Hematopoietic multipotent progenitor cell (in vitro differentiated cells): ENCODE data around the gene PCDHB9. TPM values are rescaled to one million over a fixed set of nuclear protein-coding genes. Genes with fewer than 3 reads are reported as not detected.
"Not testable (repeated sequence)": the region's sequence is repeated elsewhere in the genome, so short reads cannot be mapped to it uniquely, and the experiment has no call there.

ENCODE experiments used
- DNase-seq, 3 donors: peaks; one replicate each; pipeline ENCODE4 v3.0.0-alpha.2; 2011 to 2015; ENCODE audit warnings: low read depth in 2 of 3, low spot score in 2 of 3
- total RNA-seq: library from RNA; depleted of rRNA; stranded (reverse); fragments of >200 nt; gene quantifications from one replicate; pipeline ENCODE4 v1.2.3, GENCODE V29; 2012

PCDHB9 gene
- total RNA-seq: not detected

DNA sequence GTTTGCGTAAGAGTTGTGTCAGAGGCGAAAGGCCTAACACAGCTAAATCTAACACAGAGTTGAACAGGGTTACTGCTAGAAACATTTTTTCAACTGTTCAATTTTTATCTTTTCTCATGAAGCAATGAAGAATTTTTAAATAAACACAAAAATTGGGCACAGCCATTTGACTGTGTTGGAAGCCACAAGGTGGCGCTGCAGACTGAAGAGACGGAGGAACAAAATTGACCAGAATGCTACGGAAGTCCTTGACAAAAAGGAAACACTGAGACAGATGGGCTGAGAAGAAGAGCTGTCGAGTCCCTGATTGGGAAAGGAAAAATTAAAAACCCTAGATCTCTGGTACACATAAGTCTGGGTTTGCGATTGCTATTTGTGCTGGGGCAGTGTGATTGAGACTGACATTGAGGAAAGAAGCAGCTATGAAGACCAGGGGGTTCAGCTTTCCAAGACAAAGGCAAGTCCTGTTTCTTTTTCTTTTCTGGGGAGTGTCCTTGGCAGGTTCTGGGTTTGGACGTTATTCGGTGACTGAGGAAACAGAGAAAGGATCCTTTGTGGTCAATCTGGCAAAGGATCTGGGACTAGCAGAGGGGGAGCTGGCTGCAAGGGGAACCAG is at the start of gene PCDHB9:
Gene PCDHB9 (plus strand): TSS at position 265 of the 616 bp plus-strand sequence. CDS start 158 bp downstream, at position 423.
- DNase-seq: peak in 1 of 3 donors; percentile 12

DNA sequence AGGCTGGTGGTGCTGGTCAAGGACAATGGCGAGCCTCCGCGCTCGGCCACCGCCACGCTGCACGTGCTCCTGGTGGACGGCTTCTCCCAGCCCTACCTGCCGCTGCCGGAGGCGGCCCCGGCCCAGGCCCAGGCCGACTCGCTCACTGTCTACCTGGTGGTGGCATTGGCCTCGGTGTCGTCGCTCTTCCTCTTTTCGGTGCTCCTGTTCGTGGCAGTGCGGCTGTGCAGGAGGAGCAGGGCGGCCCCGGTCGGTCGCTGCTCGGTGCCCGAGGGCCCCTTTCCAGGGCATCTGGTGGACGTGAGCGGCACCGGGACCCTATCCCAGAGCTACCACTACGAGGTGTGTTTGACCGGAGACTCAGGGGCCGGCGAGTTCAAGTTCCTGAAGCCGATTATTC is 49.6 kb upstream of the PCDHB9 start:
- DNase-seq: not testable (repeated sequence)

DNA sequence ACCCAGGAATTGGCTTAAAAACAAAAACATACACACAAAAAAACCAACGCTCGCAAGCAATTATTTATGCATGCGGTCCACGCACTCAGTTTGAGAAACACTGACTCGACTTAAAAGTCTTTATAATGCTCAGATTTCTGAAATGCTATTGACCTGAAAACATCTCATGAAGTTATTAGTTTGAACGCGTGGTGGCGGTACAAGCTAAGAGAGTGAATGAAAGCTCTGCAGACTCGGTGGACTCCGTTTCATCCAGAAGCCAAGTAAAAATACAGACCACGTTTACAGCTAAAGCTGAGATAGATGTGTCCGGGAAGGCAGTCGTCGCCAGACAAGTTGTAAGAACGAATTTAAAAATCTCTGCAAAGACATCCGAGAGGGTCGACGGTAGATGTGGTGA is 37.1 kb upstream of the PCDHB9 start, which contains the start of gene PCDHB6:
Gene PCDHB6 (plus strand): TSS at position 246 of the 400 bp plus-strand sequence. CDS start 201 bp downstream, outside the sequence.
- peak in 1 of 3 donors; percentile 1 for DNase-seq

DNA sequence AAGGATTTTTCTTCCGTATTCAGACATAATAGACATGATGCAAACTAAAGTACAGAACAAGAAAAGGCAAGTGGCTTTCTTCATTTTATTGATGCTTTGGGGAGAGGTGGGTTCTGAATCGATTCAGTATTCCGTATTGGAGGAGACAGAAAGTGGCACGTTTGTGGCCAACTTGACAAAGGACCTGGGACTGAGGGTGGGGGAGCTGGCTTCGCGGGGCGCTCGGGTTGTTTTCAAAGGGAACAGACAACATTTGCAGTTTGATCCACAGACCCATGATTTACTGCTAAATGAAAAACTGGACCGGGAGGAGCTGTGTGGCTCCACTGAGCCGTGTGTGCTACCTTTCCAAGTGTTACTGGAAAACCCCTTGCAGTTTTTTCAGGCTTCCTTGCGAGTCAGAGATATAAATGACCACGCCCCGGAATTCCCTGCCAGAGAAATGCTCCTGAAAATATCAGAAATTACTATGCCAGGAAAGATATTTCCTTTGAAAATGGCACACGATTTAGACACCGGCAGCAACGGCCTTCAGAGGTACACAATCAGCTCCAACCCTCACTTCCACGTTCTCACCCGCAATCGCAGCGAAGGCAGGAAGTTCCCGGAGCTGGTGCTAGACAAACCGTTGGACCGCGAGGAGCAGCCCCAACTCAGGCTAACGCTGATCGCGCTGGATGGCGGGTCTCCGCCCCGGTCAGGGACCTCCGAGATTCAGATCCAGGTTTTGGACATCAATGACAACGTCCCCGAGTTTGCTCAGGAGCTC is 36.6 kb upstream of the PCDHB9 start:
- DNase-seq: no peak

DNA sequence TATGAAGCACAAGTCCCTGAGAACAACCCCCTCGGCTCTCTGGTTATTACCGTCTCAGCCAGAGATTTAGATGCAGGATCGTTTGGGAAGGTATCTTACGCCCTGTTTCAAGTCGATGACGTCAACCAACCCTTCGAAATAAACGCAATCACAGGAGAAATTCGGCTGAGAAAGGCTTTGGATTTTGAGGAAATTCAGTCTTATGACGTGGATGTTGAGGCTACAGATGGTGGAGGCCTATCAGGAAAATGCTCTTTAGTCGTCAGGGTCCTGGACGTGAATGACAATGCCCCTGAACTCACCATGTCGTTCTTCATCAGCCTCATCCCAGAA is 36.0 kb upstream of the PCDHB9 start:
- no peak for DNase-seq

DNA sequence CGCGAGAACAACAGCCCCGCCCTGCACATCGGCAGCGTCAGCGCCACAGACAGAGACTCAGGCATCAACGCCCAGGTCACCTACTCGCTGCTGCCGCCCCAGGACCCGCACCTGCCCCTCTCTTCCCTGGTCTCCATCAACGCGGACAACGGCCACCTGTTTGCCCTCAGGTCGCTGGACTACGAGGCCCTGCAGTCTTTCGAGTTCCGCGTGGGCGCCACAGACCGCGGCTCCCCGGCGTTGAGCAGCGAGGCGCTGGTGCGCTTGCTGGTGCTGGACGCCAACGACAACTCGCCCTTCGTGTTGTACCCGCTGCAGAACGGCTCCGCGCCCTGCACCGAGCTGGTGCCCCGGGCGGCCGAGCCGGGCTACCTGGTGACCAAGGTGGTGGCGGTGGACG is 35.3 kb upstream of the PCDHB9 start:
- not testable (repeated sequence) for DNase-seq

DNA sequence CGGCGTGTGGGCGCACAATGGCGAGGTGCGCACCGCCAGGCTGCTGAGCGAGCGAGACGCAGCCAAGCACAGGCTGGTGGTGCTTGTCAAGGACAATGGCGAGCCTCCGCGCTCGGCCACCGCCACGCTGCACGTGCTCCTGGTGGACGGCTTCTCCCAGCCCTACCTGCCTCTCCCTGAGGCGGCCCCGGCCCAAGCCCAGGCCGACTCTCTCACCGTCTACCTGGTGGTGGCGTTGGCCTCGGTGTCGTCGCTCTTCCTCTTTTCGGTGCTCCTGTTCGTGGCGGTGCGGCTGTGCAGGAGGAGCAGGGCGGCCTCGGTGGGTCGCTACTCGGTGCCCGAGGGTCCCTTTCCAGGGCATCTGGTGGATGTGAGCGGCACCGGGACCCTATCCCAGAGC is 34.9 kb upstream of the PCDHB9 start:
- not testable (repeated sequence) for DNase-seq

DNA sequence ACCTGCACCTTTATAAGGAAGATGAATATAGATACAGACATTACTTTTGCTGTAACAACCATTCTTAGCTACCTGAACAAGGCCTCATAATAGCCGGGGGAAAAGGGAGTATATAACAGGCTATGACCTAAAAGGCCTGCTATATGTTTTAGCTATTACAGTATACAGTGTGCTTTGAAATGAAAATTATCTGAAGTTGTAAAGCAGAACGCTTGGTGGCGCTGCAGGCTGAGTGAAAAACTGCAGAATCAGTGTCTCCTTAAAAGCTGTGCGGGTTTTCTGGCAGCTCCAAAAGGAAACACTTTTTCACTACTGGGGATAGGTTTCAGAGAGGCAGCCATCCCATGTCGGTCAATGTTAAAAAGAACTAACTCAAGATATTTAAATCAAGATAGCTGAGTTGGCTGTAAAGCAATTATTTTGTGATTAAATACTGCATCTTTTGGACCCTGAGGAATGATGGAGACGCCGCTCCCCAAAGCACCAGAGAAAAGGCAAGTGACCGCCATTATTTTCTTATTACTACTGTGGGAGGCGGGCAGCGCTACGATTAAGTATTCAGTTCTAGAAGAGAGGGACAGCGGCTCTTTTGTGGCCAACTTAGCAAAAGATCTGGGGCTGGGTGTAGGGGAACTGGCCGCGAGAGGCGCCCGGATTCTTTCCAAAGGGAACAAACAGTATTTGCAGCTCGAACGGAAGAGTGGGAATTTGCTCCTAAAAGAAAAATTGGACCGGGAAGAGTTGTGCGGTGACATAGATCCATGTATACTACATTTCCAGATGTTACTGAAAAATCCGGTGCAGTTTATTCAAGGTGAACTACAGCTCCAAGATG is 31.2 kb upstream of the PCDHB9 start:
- DNase-seq: no peak

DNA sequence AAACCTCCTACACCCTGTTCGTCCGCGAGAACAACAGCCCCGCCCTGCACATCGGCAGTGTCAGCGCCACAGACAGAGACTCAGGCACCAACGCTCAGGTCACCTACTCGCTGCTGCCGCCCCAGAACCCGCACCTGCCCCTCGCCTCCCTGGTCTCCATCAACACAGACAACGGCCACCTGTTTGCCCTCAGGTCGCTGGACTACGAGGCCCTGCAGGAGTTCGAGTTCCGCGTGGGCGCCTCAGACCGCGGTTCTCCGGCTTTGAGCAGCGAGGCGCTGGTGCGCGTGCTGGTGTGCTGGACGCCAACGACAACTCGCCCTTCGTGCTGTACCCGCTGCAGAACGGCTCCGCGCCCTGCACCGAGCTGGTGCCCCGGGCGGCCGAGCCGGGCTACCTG is 29.6 kb upstream of the PCDHB9 start:
- not testable (repeated sequence) for DNase-seq

DNA sequence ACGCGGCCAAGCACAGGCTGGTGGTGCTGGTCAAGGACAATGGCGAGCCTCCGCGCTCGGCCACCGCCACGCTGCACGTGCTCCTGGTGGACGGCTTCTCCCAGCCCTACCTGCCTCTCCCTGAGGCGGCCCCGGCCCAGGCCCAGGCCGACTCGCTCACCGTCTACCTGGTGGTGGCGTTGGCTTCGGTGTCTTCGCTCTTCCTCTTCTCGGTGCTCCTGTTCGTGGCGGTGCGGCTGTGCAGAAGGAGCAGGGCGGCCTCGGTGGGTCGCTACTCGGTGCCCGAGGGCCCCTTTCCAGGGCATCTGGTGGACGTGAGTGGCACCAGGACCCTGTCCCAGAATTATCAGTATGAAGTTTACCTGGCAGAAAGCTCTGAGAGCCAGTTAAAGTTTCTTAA is 29.1 kb upstream of the PCDHB9 start:
- DNase-seq: not testable (repeated sequence)

DNA sequence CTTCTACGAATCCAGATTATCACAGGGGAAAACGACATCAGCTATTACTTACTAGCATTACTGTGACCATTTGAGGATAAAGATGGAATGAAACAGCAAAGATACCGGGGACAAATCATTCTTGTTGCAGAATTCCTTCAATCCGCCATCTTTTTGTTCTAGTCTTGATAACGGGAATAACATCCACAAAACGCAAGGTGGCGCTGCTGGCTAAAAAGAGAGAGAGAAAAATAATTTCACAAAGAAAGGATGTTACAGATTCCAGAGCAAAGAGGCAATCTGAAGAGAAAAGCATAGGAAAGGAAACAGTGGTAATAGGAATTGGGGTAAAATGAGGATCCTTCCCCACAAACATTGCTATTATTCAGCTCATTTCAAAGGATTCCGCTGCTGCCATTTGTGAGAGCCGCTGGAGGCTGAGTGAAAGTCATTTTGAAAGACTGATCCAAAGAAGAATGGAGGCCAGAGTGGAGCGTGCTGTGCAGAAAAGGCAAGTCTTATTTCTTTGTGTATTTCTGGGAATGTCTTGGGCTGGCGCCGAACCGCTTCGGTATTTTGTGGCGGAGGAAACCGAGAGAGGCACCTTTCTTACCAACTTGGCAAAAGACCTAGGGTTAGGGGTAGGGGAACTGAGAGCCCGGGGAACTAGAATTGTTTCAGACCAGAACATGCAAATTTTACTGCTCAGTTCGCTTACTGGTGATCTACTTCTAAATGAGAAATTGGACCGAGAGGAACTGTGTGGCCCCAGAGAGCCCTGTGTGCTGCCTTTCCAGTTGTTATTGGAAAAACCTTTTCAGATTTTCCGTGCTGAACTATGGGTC is 14.4 kb upstream of the PCDHB9 start, which contains the start of gene PCDHB7:
Gene PCDHB7 (plus strand): TSS at position 264 of the 824 bp plus-strand sequence. CDS start 192 bp downstream, at position 456.
- DNase-seq: peak in 1 of 3 donors; percentile 39

DNA sequence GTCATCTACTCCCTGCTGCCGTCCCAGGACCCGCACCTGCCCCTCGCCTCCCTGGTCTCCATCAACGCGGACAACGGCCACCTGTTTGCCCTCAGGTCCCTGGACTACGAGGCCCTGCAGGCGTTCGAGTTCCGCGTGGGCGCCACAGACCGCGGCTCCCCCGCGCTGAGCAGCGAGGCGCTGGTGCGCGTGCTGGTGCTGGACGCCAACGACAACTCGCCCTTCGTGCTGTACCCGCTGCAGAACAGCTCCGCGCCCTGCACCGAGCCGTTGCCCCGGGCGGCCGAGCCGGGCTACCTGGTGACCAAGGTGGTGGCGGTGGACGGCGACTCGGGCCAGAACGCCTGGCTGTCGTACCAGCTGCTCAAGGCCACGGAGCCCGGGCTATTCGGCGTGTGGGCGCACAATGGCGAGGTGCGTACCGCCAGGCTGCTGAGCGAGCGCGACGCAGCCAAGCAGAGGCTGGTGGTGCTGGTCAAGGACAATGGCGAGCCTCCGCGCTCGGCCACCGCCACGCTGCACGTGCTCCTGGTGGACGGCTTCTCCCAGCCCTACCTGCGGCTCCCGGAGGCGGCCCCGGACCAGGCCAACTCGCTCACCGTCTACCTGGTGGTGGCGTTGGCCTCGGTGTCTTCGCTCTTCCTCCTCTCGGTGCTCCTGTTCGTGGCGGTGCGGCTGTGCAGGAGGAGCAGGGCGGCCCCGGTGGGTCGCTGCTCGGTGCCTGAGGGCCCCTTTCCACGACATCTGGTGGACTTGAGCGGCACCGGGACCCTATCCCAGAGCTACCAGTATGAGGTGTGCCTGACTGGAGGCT is 12.5 kb upstream of the PCDHB9 start:
- DNase-seq: not testable (repeated sequence)

DNA sequence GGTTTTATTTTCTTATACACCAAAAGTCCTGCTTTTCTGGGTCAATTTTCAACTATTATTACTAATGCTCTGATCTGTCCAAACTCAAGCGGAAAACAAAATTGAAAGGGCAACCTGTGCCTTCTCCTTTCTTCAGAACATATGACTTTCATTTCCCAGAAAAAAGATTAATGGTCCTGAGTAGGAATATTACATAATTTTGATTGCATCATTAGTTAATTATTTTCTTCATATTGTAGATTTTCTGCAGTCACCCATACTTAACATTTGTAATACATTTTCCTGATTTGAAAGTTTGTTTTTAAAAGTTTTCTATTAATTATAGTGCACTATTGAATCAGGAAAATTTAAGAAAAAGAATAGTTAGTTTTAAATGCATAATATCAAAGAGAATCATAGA is 11.0 kb upstream of the PCDHB9 start:
- DNase-seq: no peak

DNA sequence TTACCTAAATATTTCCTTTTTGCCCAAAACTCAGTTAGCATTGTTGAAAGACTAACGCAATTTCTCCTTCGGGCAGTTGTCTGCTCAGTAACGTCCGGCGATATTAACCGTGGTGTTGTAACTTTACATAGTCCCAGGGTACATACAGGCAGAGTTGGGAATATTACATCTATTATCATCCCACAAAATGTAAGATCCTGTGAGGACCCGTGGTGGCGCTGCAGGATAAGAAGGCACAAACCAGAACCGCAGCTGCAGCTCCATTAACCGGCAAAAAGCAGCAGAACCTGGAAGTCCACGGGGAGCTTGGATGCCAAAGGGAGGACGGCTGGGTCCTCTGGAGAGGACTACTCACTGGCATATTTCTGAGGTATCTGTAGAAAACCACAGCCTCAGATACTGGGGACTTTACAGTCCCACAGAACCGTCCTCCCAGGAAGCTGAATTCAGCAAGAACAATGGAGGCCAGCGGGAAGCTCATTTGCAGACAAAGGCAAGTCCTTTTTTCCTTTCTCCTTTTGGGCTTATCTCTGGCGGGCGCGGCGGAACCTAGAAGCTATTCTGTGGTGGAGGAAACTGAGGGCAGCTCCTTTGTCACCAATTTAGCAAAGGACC is 9.3 kb upstream of the PCDHB9 start, which contains the start of gene PCDHB8:
Gene PCDHB8 (plus strand): TSS at position 214 of the 615 bp plus-strand sequence. CDS start 245 bp downstream, at position 459.
- not testable (repeated sequence) for DNase-seq

DNA sequence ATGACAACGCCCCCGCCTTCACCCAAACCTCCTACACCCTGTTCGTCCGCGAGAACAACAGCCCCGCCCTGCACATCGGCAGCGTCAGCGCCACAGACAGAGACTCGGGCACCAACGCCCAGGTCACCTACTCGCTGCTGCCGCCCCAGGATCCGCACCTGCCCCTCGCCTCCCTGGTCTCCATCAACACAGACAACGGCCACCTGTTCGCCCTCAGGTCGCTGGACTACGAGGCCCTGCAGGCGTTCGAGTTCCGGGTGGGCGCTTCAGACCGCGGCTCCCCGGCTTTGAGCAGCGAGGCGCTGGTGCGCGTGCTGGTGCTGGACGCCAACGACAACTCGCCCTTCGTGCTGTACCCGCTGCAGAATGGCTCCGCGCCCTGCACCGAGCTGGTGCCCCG is 7.6 kb upstream of the PCDHB9 start:
- DNase-seq: not testable (repeated sequence)

DNA sequence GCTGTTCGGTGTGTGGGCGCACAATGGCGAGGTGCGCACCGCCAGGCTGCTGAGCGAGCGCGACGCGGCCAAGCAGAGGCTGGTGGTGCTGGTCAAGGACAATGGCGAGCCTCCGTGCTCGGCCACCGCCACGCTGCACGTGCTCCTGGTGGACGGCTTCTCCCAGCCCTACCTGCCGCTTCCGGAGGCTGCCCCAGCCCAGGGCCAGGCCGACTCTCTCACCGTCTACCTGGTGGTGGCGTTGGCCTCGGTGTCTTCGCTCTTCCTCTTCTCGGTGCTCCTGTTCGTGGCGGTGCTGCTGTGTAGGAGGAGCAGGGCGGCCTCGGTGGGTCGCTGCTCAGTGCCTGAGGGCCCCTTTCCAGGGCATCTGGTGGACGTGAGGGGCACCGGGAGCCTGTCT is 7.1 kb upstream of the PCDHB9 start:
- not testable (repeated sequence) for DNase-seq

DNA sequence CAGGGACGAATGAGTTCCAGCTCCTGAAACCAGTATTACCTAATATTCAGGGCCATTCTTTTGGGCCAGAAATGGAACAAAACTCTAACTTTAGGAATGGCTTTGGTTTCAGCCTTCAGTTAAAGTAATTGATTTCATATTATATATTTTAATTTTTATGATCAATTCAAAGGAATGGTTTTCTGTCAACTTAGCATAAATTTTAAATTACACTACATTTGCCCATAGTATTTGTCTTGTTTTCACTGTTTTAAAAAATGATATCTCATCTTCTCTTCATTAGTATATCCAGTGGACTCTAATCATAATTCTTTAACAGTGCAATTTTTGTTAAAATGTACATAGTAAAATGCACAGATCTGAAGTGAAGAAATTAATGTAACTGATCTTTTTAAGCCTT is 6.6 kb upstream of the PCDHB9 start:
- no peak for DNase-seq

DNA sequence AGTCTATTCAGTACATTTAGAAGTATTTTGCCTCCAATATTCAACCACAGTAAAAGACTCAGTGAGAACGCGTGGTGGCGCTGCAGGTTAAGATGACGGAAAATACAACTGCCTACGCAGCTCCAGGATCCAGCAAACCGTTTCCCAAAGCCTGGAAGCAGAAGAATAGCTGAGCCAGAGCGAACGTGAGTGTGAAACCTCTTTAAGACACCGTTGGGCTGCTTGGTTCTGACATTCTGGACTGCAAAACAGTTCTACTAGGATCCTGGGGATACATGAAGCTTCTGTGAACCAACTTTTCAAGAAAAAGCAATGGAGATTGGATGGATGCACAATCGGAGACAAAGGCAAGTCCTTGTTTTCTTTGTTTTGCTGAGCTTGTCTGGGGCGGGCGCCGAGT is 4.7 kb upstream of the PCDHB9 start, which contains the start of gene PCDHB16:
Gene PCDHB16 (plus strand): TSS at position 140 of the 400 bp plus-strand sequence. CDS start 173 bp downstream, at position 313.
- no peak for DNase-seq
